Lung (tissue), 12 donors: ENCODE data around the gene ALDH1A1. TPM values are rescaled to one million over a fixed set of nuclear protein-coding genes. Genes with fewer than 3 reads are reported as not detected.
A peak's percentile ranks its signal among the peaks of the same experiment; 100 is the strongest.

ENCODE experiments used
- ATAC-seq: fragments of 200-7000 bp; cut with Tn5 transposase; one replicate; pipeline ENCODE4 v1.9.1; 2020; ENCODE audit warnings: moderate number of reproducible peaks; ENCODE audit not compliant: insufficient read depth, low FRiP score
- DNase-seq, 3 donors: peaks; one replicate each; pipeline ENCODE4 v3.0.0-alpha.2; 2013 to 2017
- H3K27ac ChIP-seq, 2 donors: one replicate each; pipeline ENCODE4 v1.5.1; 2013; ENCODE audit warnings: mild to moderate bottlenecking in 2 of 2, moderate library complexity in 2 of 2, control low read depth in 1 of 2, inconsistent platforms in 1 of 2, low read depth in 1 of 2, low read length in 1 of 2
- H3K27me3 ChIP-seq, 3 donors: one replicate each; pipeline ENCODE4 v1.5.1; 2013; ENCODE audit warnings: low read length in 2 of 3; ENCODE audit not compliant: control insufficient read depth in 3 of 3, insufficient read depth in 3 of 3
- H3K36me3 ChIP-seq, 4 donors: one replicate each; pipeline ENCODE4 v1.5.1; 2013; ENCODE audit warnings: low read length in 4 of 4, mild to moderate bottlenecking in 1 of 4, moderate library complexity in 1 of 4; ENCODE audit not compliant: control insufficient read depth in 4 of 4, insufficient read depth in 4 of 4
- H3K4me1 ChIP-seq, 5 donors: one replicate each; pipeline ENCODE4 v1.5.1; 2013; ENCODE audit warnings: low read length in 5 of 5, mild to moderate bottlenecking in 2 of 5, moderate library complexity in 1 of 5; ENCODE audit not compliant: control insufficient read depth in 5 of 5, insufficient read depth in 5 of 5
- H3K4me3 ChIP-seq: one replicate; pipeline ENCODE4 v1.5.1; 2013; ENCODE audit warnings: mild to moderate bottlenecking, control low read depth, moderate library complexity
- H3K9ac ChIP-seq, 2 donors: one replicate each; pipeline ENCODE4 v1.5.1; 2013; ENCODE audit warnings: low read length in 2 of 2, control low read depth in 1 of 2; ENCODE audit not compliant: insufficient read depth in 1 of 2
- H3K9me3 ChIP-seq, 4 donors: one replicate each; pipeline ENCODE4 v1.5.1; 2013; ENCODE audit warnings: low read length in 3 of 4, mild to moderate bottlenecking in 1 of 4, moderate library complexity in 1 of 4; ENCODE audit not compliant: control insufficient read depth in 4 of 4, insufficient read depth in 3 of 4
- WGBS, 2 donors: extraction: QIAGEN DNeasy Blood & Tissue Kit; methylation state at CpG; one replicate each; pipeline ENCODE4 v1.1.7; 2013; 5-methylcytosine and 5-hydroxymethylcytosine counted together
- polyA plus RNA-seq, 2 donors: library from polyadenylated mRNA; stranded (reverse); fragments of 200-250 nt; gene quantifications; one replicate each; pipeline ENCODE4 v1.2.1, GENCODE V29; 2013
- total RNA-seq, 2 donors: library from RNA; depleted of rRNA in 1 of 2; stranded (reverse); fragments of >200 nt in 1 of 2; gene quantifications; one replicate each; pipeline ENCODE4 v1.2.1, GENCODE V29; 2014 to 2021
- TF ChIP-seq, protein P1 (sequence below): IDR thresholded peaks from 2 replicates; pipeline ENCODE4 v1.5.1; 2012; ENCODE audit warnings: mild to moderate bottlenecking; ENCODE audit errors: control extremely low read depth, extremely low read depth
- donor health status: control.
- donor health status: control.
- donor health status: Bipolar disorder and iron deficiency.
- donor health status: healthy.
- donor health status: DM: yes; HTN: yes; CAD: no.

Gene ALDH1A1
- total and polyA plus RNA-seq, 4 donors = 31.9 to 168 (median 131) TPM

DNA sequence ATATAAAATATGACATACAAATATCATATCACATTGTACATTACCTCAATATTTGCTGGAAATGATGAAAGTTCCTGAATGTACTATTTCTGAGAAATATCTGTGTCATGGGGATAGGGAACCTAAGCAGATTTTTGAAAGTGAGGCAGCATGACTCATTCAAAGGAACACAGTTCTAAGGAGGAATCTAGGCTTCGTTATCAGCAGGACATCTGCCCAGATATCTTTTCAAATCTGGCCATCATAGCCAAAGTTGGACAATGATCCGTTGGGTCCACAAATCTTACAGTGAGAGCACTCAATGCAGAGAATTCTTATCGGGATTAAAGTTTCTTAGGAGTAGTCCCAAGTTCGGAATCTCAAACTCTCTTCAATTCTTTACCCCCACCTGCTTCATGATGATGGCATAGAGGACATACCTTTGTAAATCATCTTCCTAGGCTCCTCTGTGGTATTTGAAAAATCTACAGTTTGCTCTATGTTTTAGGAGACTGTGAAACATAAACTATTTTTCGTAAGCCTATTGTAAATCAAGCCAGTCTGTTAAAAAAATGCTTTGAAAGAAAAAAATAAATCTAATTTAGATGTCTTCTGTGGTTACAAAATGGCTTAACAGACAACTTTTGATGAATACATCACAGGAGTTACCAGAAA lies 29.4 kb upstream of the ALDH1A1 start:
- peaks cover 0 to 22% (median 3%) of the 10 kb centered on the region in 5 donors for H3K4me1 ChIP-seq
- no peak for DNase-seq
- no peak overlapping the region for H3K27ac ChIP-seq
- no peaks in the 10 kb centered on the region for H3K27me3 ChIP-seq
- no peak overlapping the region for H3K4me3 ChIP-seq
- ATAC-seq = no peak
- WGBS, 2 donors = 77 to 87% methylated on average over 5 of the region's 5 CpGs
- no peaks in the 10 kb centered on the region for H3K36me3 ChIP-seq
- no peaks in the 10 kb centered on the region for H3K9me3 ChIP-seq
- TF ChIP-seq, protein P1, sequence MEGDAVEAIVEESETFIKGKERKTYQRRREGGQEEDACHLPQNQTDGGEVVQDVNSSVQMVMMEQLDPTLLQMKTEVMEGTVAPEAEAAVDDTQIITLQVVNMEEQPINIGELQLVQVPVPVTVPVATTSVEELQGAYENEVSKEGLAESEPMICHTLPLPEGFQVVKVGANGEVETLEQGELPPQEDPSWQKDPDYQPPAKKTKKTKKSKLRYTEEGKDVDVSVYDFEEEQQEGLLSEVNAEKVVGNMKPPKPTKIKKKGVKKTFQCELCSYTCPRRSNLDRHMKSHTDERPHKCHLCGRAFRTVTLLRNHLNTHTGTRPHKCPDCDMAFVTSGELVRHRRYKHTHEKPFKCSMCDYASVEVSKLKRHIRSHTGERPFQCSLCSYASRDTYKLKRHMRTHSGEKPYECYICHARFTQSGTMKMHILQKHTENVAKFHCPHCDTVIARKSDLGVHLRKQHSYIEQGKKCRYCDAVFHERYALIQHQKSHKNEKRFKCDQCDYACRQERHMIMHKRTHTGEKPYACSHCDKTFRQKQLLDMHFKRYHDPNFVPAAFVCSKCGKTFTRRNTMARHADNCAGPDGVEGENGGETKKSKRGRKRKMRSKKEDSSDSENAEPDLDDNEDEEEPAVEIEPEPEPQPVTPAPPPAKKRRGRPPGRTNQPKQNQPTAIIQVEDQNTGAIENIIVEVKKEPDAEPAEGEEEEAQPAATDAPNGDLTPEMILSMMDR = no peak
- no peak overlapping the region for H3K9ac ChIP-seq

DNA sequence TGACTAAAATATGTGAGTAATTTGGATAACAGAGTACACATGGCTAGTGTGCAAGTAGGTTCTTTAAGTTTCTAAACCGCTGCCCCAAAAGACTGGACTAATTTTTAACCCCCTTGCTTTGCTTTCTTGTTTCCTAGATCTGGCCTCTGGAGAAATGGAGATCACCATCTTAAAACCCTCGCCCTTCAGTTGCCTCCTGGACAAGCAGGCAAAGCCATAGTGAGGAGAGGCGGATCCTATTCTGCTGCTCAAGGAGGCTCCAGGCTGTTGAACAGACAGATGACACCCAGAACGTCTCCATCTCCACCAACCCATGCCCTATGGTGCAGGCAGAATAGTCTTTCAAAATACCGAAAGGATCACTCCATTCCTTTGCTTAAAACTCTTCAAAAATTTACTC lies 28.6 kb upstream of the ALDH1A1 start:
- Histone ChIP-seq H3K9me3 (no peaks in the 10 kb centered on the region), H3K4me3 (no peak overlapping the region), H3K9ac (no peak overlapping the region), H3K27me3 (no peaks in the 10 kb centered on the region), H3K36me3 (no peaks in the 10 kb centered on the region), H3K27ac (no peak overlapping the region), H3K4me1 (peaks cover 0 to 22% (median 3%) of the 10 kb centered on the region in 5 donors)
- TF ChIP-seq, protein P1 = no peak
- no peak for ATAC-seq
- WGBS, 2 donors = 94 to 95% methylated on average over 5 of the region's 5 CpGs
- no peak for DNase-seq

DNA sequence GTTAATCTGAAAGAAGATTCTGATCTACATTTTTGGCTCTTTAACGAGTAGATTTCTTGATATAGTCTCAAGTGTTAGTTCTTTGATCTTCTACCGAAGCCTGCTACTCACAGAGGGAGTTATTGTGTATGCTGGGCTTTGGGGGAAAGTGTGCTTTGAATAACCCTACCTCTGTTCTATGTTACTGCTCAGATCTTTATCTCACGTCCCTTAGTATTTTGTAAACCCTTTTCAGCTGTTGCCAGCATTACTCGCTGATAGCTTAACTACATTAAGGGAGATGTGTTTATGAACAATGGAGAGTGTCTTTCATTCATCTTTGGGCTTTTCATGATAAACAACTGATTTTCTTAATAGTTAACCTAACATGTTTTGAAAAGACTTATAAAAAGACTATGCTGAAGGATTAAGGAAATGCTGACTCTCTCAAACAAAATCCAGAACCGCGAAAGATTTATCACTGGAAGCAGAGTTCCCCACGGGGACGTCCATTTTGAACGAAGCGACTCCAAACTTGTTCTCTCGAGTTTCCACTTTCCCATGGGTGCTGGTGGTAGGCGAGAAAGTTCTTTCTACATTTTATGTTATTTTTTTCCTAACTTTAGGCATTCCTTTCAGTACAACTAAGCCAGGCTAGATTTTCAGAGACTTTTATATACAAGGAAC lies 27.9 kb upstream of the ALDH1A1 start:
- Histone ChIP-seq H3K4me3 (no peak overlapping the region), H3K9ac (no peak overlapping the region), H3K36me3 (no peaks in the 10 kb centered on the region), H3K9me3 (no peaks in the 10 kb centered on the region), H3K27ac (no peak overlapping the region), H3K4me1 (peaks cover 0 to 22% (median 3%) of the 10 kb centered on the region in 5 donors), H3K27me3 (no peaks in the 10 kb centered on the region)
- TF ChIP-seq, protein P1 = no peak
- DNase-seq (peak in 1 of 3 donors; percentile 45), ATAC-seq (no peak)
- 75 to 83% methylated on average over 12 of the region's 12 CpGs for WGBS, 2 donors
